ENCODE measurements around the gene CPE. TPM values are rescaled to one million over a fixed set of nuclear protein-coding genes. Genes with fewer than 3 reads are reported as not detected.

CPE gene
- total RNA-seq: 10 to 100 TPM; 25.2 to 66.2 (median 41.9) TPM

- WGBS, 2 donors: 3 to 4% methylated on average over 39 to 61 of the region's 82 CpGs
Observed at GRCh38 chr4:165378745-165379677, at the start of gene CPE. CPE (plus strand) TSS chr4:165379008; CDS start chr4:165379222, 214 bp downstream.

DNA sequence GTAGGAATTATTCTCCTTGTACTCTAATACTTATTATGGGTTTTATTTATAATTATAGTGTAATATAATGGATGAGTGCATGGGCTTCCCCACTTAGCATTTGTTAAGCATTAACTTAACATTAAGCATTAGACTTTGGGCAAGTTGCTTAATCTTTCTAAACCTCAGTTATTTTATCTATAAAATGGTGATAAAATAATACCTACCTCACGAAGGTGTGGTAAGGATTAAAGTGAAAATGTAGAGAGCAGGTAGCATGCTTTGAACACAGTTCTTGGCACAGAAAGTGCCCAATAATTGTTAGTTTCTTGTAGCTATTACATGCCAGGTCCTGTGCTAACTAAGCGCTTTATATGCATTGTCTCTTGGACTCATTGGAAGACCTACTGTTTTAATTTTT, 48.7 kb upstream of the CPE start:
- no peak for DNase-seq (ENCODE audit: low spot score in 2 of 2)
- H3K4me3 ChIP-seq (ENCODE audit: low read depth, poor library complexity, severe bottlenecking): no peak overlapping the region
- TF ChIP-seq, protein P1, sequence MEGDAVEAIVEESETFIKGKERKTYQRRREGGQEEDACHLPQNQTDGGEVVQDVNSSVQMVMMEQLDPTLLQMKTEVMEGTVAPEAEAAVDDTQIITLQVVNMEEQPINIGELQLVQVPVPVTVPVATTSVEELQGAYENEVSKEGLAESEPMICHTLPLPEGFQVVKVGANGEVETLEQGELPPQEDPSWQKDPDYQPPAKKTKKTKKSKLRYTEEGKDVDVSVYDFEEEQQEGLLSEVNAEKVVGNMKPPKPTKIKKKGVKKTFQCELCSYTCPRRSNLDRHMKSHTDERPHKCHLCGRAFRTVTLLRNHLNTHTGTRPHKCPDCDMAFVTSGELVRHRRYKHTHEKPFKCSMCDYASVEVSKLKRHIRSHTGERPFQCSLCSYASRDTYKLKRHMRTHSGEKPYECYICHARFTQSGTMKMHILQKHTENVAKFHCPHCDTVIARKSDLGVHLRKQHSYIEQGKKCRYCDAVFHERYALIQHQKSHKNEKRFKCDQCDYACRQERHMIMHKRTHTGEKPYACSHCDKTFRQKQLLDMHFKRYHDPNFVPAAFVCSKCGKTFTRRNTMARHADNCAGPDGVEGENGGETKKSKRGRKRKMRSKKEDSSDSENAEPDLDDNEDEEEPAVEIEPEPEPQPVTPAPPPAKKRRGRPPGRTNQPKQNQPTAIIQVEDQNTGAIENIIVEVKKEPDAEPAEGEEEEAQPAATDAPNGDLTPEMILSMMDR (IDR thresholded peaks at IDR 0.05): no peak
- no peak for TF ChIP-seq POLR2A (IDR thresholded peaks at IDR 0.05)
- intact Hi-C loops (cut with DNase I; ENCODE audit: low total_unique reads): no loop called here
- WGBS, 2 donors: 95 to 96% methylated on average over 2 of the region's 2 CpGs

More at GRCh38 chr4:165378745-165379677, at the start of gene CPE:
- intact Hi-C loops (cut with DNase I; ENCODE audit: low total_unique reads): no loop called here
- TF ChIP-seq, protein P1 (IDR thresholded peaks at IDR 0.05): peak in 1 of 3 donors; percentile 65
- no peak for TF ChIP-seq POLR2A (IDR thresholded peaks at IDR 0.05)
- DNase-seq (ENCODE audit: low spot score in 2 of 2): peak; percentile 39 to 95
- H3K4me3 ChIP-seq (ENCODE audit: low read depth, poor library complexity, severe bottlenecking): peak within 1 kb of the TSS; percentile 34

DNA sequence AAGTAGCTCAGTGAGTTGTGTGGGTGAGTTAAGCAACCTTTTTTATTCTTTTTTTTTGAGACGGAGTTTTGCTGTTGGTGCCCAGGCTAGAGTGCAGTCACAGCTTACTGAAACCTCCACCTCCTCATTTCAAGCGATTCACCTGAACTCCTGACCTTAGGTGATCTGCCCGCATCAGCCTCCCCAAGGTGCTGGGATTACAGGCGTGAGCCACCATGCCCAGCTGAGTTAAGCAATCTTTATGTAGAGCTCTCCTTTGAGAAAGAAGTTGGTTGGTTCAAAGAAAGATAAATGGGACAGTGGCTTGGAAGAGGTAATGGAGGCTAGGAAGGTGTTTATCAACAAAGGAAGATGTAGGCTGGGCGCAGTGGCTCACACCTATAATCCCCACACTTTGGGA, 48.1 kb upstream of the CPE start:
- 86 to 90% methylated on average over 5 of the region's 5 CpGs for WGBS, 2 donors
- H3K4me3 ChIP-seq (ENCODE audit: low read depth, poor library complexity, severe bottlenecking): no peak overlapping the region
- intact Hi-C loops (cut with DNase I; ENCODE audit: low total_unique reads): no loop called here
- DNase-seq (ENCODE audit: low spot score in 2 of 2): no peak
- TF ChIP-seq, protein P1 (IDR thresholded peaks at IDR 0.05): no peak
- no peak for TF ChIP-seq POLR2A (IDR thresholded peaks at IDR 0.05)

DNA sequence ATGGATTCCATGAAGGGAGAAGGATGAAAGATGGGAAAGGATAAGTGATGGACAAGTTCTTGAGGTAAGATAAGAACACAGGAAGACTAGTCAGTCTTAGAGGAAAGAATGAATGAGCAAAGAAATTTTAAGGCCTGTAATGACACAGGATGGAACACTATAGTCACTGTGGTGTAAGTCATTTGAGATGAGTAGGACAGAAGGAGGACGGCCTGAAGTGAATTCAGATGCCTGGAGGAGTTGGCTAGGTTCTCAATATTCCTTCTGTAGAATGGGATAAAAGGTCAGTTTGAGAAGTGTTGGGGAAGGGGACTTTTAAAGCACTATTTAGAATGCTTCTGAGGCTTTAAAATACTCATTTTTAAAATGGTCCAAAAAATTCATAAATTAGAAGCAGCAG, 47.4 kb upstream of the CPE start:
- no peak for TF ChIP-seq POLR2A (IDR thresholded peaks at IDR 0.05)
- TF ChIP-seq, protein P1 (IDR thresholded peaks at IDR 0.05): no peak
- intact Hi-C loops (cut with DNase I; ENCODE audit: low total_unique reads): no loop called here
- no peak for DNase-seq (ENCODE audit: low spot score in 2 of 2)

GRCh38 chr4:165331823-165332222, 47.0 kb upstream of the CPE start:
- intact Hi-C loops (cut with DNase I; ENCODE audit: low total_unique reads): no loop called here
- DNase-seq (ENCODE audit: low spot score in 2 of 2): no peak
- WGBS, 2 donors: 87 to 94% methylated on average over 10 of the region's 10 CpGs
- no peak for TF ChIP-seq POLR2A (IDR thresholded peaks at IDR 0.05)
- TF ChIP-seq, protein P1 (IDR thresholded peaks at IDR 0.05): no peak
- H3K4me3 ChIP-seq (ENCODE audit: low read depth, poor library complexity, severe bottlenecking): no peak overlapping the region

More for the DNA sequence above, 47.4 kb upstream of the CPE start:
- WGBS, 2 donors: 80 to 85% methylated on average over 1 of the region's 1 CpG
- no peak overlapping the region for H3K4me3 ChIP-seq (ENCODE audit: low read depth, poor library complexity, severe bottlenecking)

All from lower leg skin (tissue), 4 donors.